Smooth muscle cell (in vitro differentiated cells): Measurements from ENCODE around the gene ELF2. TPM values are rescaled to one million over a fixed set of nuclear protein-coding genes. Genes with fewer than 3 reads are reported as not detected.
A peak's percentile ranks its signal among the peaks of the same experiment; 100 is the strongest.
"Not testable (repeated sequence)": the region's sequence is repeated elsewhere in the genome, so short reads cannot be mapped to it uniquely, and the experiment has no call there.

Experiments used
- DNase-seq: peaks from one replicate; lab custom pipeline; 2025; ENCODE audit not compliant: unreplicated experiment; lab: John Stamatoyannopoulos, UW
- H2AFZ ChIP-seq: fragments of 200-600 bp; sonication (generic); 2 replicates; pipeline ENCODE4 v1.6.0; 2016; ENCODE audit warnings: antibody characterized with exemption, low read depth, mild to moderate bottlenecking
- H3F3A ChIP-seq: fragments of 200-600 bp; sonication (generic); 2 replicates; pipeline ENCODE4 v1.6.0; 2017; ENCODE audit warnings: antibody characterized with exemption, low read depth
- H3K27ac ChIP-seq: fragments of 200-600 bp; sonication (generic); 2 replicates; pipeline ENCODE4 v1.5.1; 2016; ENCODE audit warnings: low read depth, mild to moderate bottlenecking
- H3K27me3 ChIP-seq: fragments of 200-600 bp; sonication (generic); 2 replicates; pipeline ENCODE4 v1.6.1; 2016; ENCODE audit warnings: low read depth, mild to moderate bottlenecking
- H3K36me3 ChIP-seq: fragments of 200-600 bp; sonication (generic); 2 replicates; pipeline ENCODE4 v1.5.1; 2016; ENCODE audit warnings: low read depth
- H3K4me1 ChIP-seq: fragments of 200-600 bp; sonication (generic); 2 replicates; pipeline ENCODE4 v1.5.1; 2016; ENCODE audit warnings: low read depth
- H3K4me2 ChIP-seq: fragments of 200-600 bp; sonication (generic); 2 replicates; pipeline ENCODE4 v1.6.0; 2016; ENCODE audit warnings: mild to moderate bottlenecking
- H3K4me3 ChIP-seq: fragments of 200-600 bp; sonication (generic); 2 replicates; pipeline ENCODE4 v1.5.1; 2016; ENCODE audit warnings: mild to moderate bottlenecking
- H3K79me2 ChIP-seq: fragments of 200-600 bp; sonication (generic); 2 replicates; pipeline ENCODE4 v1.6.0; 2016; ENCODE audit warnings: low read depth, mild to moderate bottlenecking
- H3K9ac ChIP-seq: fragments of 200-600 bp; sonication (generic); 2 replicates; pipeline ENCODE4 v1.6.0; 2016; ENCODE audit warnings: low read depth
- H3K9me3 ChIP-seq: fragments of 200-600 bp; sonication (generic); replicated peaks from 2 replicates; pipeline ENCODE4 v1.5.1; 2016; ENCODE audit warnings: low read depth
- H4K20me1 ChIP-seq: fragments of 200-600 bp; sonication (generic); 2 replicates; pipeline ENCODE4 v1.6.0; 2016; ENCODE audit warnings: low read depth
- CTCF ChIP-seq: fragments of 200-600 bp; sonication (generic); IDR thresholded peaks from 2 replicates; pipeline ENCODE4 v1.5.1; 2017; ENCODE audit warnings: borderline replicate concordance, mild to moderate bottlenecking, antibody characterized with exemption; ENCODE audit not compliant: insufficient read depth, poor library complexity, severe bottlenecking
- WGBS: methylation state at CpG from one replicate; pipeline ENCODE4 v1.1.7; 2016; ENCODE audit warnings: low lambda C conversion rate; 5-methylcytosine and 5-hydroxymethylcytosine counted together
- polyA plus RNA-seq: library from polyadenylated mRNA; unstranded; fragments of >200 nt; fragmentation: Nextera tagmentation; extraction: Ambion mirVana; gene quantifications from 2 replicates; pipeline ENCODE4 v1.2.1, GENCODE V29; 2016
- total RNA-seq: library from RNA; depleted of rRNA; stranded (reverse); fragments of >200 nt; gene quantifications from 2 replicates; pipeline ENCODE4 v1.2.3, GENCODE V29; 2014

The ELF2 gene
- total and polyA plus RNA-seq, 2 experiments from 2014 or later, result 26.1 to 37.2 TPM

GRCh38 chr4:139035650-139036049 lies 141.4 kb downstream of the ELF2 start:
- 77% methylated on average over 5 of the region's 5 CpGs for WGBS

GRCh38 chr4:139030614-139031235 lies 146.3 kb downstream of the ELF2 start:
- H3F3A ChIP-seq, result peaks cover 5% of the 10 kb centered on the region
- no peaks in the 10 kb centered on the region for H3K9me3 ChIP-seq
- no peak overlapping the region for H3K27ac ChIP-seq
- H2AFZ ChIP-seq, result no peak overlapping the region
- 70% methylated on average over 14 of the region's 14 CpGs for WGBS
- no peak for DNase-seq
- H3K4me1 ChIP-seq, result no peaks in the 10 kb centered on the region
- peak; percentile 68 for TF ChIP-seq CTCF
- no peaks in the 10 kb centered on the region for H3K27me3 ChIP-seq
- H3K79me2 ChIP-seq, result peaks cover 96% of the 10 kb centered on the region
- H3K9ac ChIP-seq, result no peak overlapping the region
- no peak overlapping the region for H3K4me2 ChIP-seq
- H3K4me3 ChIP-seq, result no peak overlapping the region
- peaks cover 97% of the 10 kb centered on the region for H4K20me1 ChIP-seq
- no peaks in the 10 kb centered on the region for H3K36me3 ChIP-seq

More at GRCh38 chr4:139035650-139036049, 141.4 kb downstream of the ELF2 start:
- H3K4me2 ChIP-seq, result no peak overlapping the region
- H2AFZ ChIP-seq, result no peak overlapping the region
- no peaks in the 10 kb centered on the region for H3K27me3 ChIP-seq
- peaks cover 99% of the 10 kb centered on the region for H4K20me1 ChIP-seq
- no peak for TF ChIP-seq CTCF
- no peak overlapping the region for H3K9ac ChIP-seq
- DNase-seq, result no peak
- no peaks in the 10 kb centered on the region for H3K4me1 ChIP-seq
- H3K79me2 ChIP-seq, result peaks cover 97% of the 10 kb centered on the region
- no peaks in the 10 kb centered on the region for H3F3A ChIP-seq
- H3K27ac ChIP-seq, result no peak overlapping the region
- peaks cover 7% of the 10 kb centered on the region for H3K36me3 ChIP-seq
- no peaks in the 10 kb centered on the region for H3K9me3 ChIP-seq
- H3K4me3 ChIP-seq, result no peak overlapping the region

GRCh38 chr4:139029866-139030363 lies 147.1 kb downstream of the ELF2 start:
- DNase-seq, H3K36me3 ChIP-seq, H3K4me2 ChIP-seq, H2AFZ ChIP-seq, H3K9ac ChIP-seq, H3F3A ChIP-seq, H3K4me3 ChIP-seq, H3K9me3 ChIP-seq, H3K27me3 ChIP-seq, H3K4me1 ChIP-seq, H3K27ac ChIP-seq: not testable (repeated sequence)
- WGBS, result 88% methylated on average over 6 of the region's 6 CpGs
- H4K20me1 ChIP-seq, result peaks cover 97% of the 10 kb centered on the region
- peaks cover 96% of the 10 kb centered on the region for H3K79me2 ChIP-seq

GRCh38 chr4:139028191-139028661 lies 148.8 kb downstream of the ELF2 start:
- Histone ChIP-seq H4K20me1 (peaks cover 97% of the 10 kb centered on the region), H3K4me2 (no peak overlapping the region), H3F3A (peaks cover 5% of the 10 kb centered on the region), H3K27ac (peak overlapping the region; percentile 19), H3K79me2 (peaks cover 96% of the 10 kb centered on the region), H2AFZ (no peak overlapping the region), H3K36me3 (no peaks in the 10 kb centered on the region), H3K27me3 (no peaks in the 10 kb centered on the region), H3K4me3 (no peak overlapping the region), H3K4me1 (no peaks in the 10 kb centered on the region), H3K9ac (no peak overlapping the region), H3K9me3 (no peaks in the 10 kb centered on the region)
- WGBS, result 87% methylated on average over 11 of the region's 11 CpGs
- no peak for TF ChIP-seq CTCF
- no peak for DNase-seq
